RWPE2 (cell line): ENCODE measurements around the gene KCNE5.
"Not testable (repeated sequence)": the region's sequence is repeated elsewhere in the genome, so short reads cannot be mapped to it uniquely, and the experiment has no call there.

Experiments used
- ATAC-seq: fragments of 200-7000 bp; cut with Tn5 transposase; 3 replicates; pipeline ENCODE4 v1.9.1; 2021; ENCODE audit warnings: low read depth
- DNase-seq: peaks from one replicate; pipeline ENCODE4 v3.0.0-alpha.2; 2020; ENCODE audit warnings: low spot score
- H3K27ac ChIP-seq: fragments of 450-650 bp; 2 replicates; pipeline ENCODE4 v1.5.1; 2017; ENCODE audit warnings: mild to moderate bottlenecking; ENCODE audit not compliant: poor library complexity, severe bottlenecking
- H3K27me3 ChIP-seq: fragments of 250-450 bp; sonication (Bioruptor Pico); 2 replicates; pipeline ENCODE4 v1.5.1; 2021; ENCODE audit warnings: mild to moderate bottlenecking, moderate library complexity; ENCODE audit not compliant: insufficient read depth, poor library complexity, severe bottlenecking
- H3K36me3 ChIP-seq: fragments of 250-450 bp; sonication (Bioruptor Pico); 2 replicates; pipeline ENCODE4 v1.5.1; 2020; ENCODE audit warnings: low read depth, mild to moderate bottlenecking, moderate library complexity
- H3K4me1 ChIP-seq: fragments of 250-450 bp; sonication (Bioruptor Pico); 2 replicates; pipeline ENCODE4 v1.5.1; 2021; ENCODE audit warnings: mild to moderate bottlenecking, moderate library complexity; ENCODE audit not compliant: insufficient read depth, poor library complexity, severe bottlenecking
- H3K4me3 ChIP-seq: fragments of 250-450 bp; sonication (Bioruptor Pico); 2 replicates; pipeline ENCODE4 v1.5.1; 2021; ENCODE audit warnings: mild to moderate bottlenecking, moderate library complexity; ENCODE audit not compliant: severe bottlenecking
- H3K9me3 ChIP-seq: fragments of 250-450 bp; sonication (Bioruptor Pico); 2 replicates; pipeline ENCODE4 v1.5.1; 2021; ENCODE audit warnings: mild to moderate bottlenecking, moderate library complexity; ENCODE audit not compliant: severe bottlenecking
- CTCF ChIP-seq: fragments of 450-650 bp; IDR thresholded peaks from one replicate; pipeline ENCODE4 v1.5.1; 2017; ENCODE audit warnings: mild to moderate bottlenecking, moderate library complexity; ENCODE audit not compliant: poor library complexity, severe bottlenecking

KCNE5 gene

GRCh38 chrX:109590176-109590575 is 34.8 kb downstream of the KCNE5 start:
- ATAC-seq (no peak), DNase-seq (no peak)
- H3K4me3 ChIP-seq: no peak overlapping the region
- no peaks in the 10 kb centered on the region for H3K27me3 ChIP-seq
- no peaks in the 10 kb centered on the region for H3K4me1 ChIP-seq
- no peaks in the 10 kb centered on the region for H3K36me3 ChIP-seq
- no peaks in the 10 kb centered on the region for H3K9me3 ChIP-seq
- no peak for TF ChIP-seq CTCF
- H3K27ac ChIP-seq: no peak overlapping the region

- H3K9me3 ChIP-seq: no peaks in the 10 kb centered on the region
- H3K27ac ChIP-seq: no peak overlapping the region
- H3K4me1 ChIP-seq: no peaks in the 10 kb centered on the region
- TF ChIP-seq CTCF: no peak
- H3K27me3 ChIP-seq: no peaks in the 10 kb centered on the region
- no peaks in the 10 kb centered on the region for H3K36me3 ChIP-seq
- no peak for DNase-seq
- no peak for ATAC-seq
- H3K4me3 ChIP-seq: no peak overlapping the region
Measured at GRCh38 chrX:109585488-109585887, 39.5 kb downstream of the KCNE5 start.

- H3K27me3 ChIP-seq: no peaks in the 10 kb centered on the region
- no peak for TF ChIP-seq CTCF
- H3K4me1 ChIP-seq: no peaks in the 10 kb centered on the region
- no peaks in the 10 kb centered on the region for H3K9me3 ChIP-seq
- DNase-seq (no peak), ATAC-seq (no peak)
- no peak overlapping the region for H3K4me3 ChIP-seq
- no peak overlapping the region for H3K27ac ChIP-seq
- no peaks in the 10 kb centered on the region for H3K36me3 ChIP-seq
Measured at GRCh38 chrX:109578916-109579315, 46.1 kb downstream of the KCNE5 start.

- Histone ChIP-seq H3K36me3 (no peaks in the 10 kb centered on the region), H3K27ac (no peak overlapping the region), H3K27me3 (no peaks in the 10 kb centered on the region), H3K4me1 (no peaks in the 10 kb centered on the region), H3K4me3 (no peak overlapping the region), H3K9me3 (no peaks in the 10 kb centered on the region)
- ATAC-seq: no peak
- no peak for TF ChIP-seq CTCF
- no peak for DNase-seq
Measured at GRCh38 chrX:109577055-109577454, 47.9 kb downstream of the KCNE5 start.

GRCh38 chrX:109576083-109576482 is 48.9 kb downstream of the KCNE5 start:
- H3K9me3 ChIP-seq, H3K27me3 ChIP-seq, H3K27ac ChIP-seq, DNase-seq, H3K4me1 ChIP-seq, H3K4me3 ChIP-seq, H3K36me3 ChIP-seq, ATAC-seq: not testable (repeated sequence)
